CD4-positive, alpha-beta T cell treated with Interleukin-17A for 1 hour (primary cell): ENCODE data around the gene CFAP46.
A peak's percentile ranks its signal among the peaks of the same experiment; 100 is the strongest.
"Not testable (repeated sequence)": the region's sequence is repeated elsewhere in the genome, so short reads cannot be mapped to it uniquely, and the experiment has no call there.

ENCODE experiments used
- DNase-seq: peaks from one replicate; pipeline ENCODE4 v3.0.0-alpha.2; 2020

CFAP46 gene

GRCh38 chr10:132962623-132963429 is 20.5 kb upstream of the CFAP46 start:
- no peak for DNase-seq

- DNase-seq = peak; percentile 74
Measured at GRCh38 chr10:132961787-132962622, 19.6 kb upstream of the CFAP46 start.

GRCh38 chr10:132961420-132961786 is 19.0 kb upstream of the CFAP46 start:
- DNase-seq = no peak

GRCh38 chr10:132960631-132961419 is 18.5 kb upstream of the CFAP46 start:
- DNase-seq = no peak

- no peak for DNase-seq
Measured at GRCh38 chr10:132960071-132960472, 17.7 kb upstream of the CFAP46 start.

- DNase-seq = no peak
Measured at GRCh38 chr10:132959559-132959961, 17.2 kb upstream of the CFAP46 start.

GRCh38 chr10:132958883-132959558 is 16.7 kb upstream of the CFAP46 start:
- no peak for DNase-seq

GRCh38 chr10:132957981-132958882 is 15.9 kb upstream of the CFAP46 start:
- DNase-seq = no peak

- no peak for DNase-seq
Measured at GRCh38 chr10:132957131-132957530, 14.8 kb upstream of the CFAP46 start.

- DNase-seq = not testable (repeated sequence)
Measured at GRCh38 chr10:132956259-132956658, 13.9 kb upstream of the CFAP46 start.

GRCh38 chr10:132955479-132955878 is 13.1 kb upstream of the CFAP46 start:
- DNase-seq = no peak

- no peak for DNase-seq
Measured at GRCh38 chr10:132953428-132953827, 11.1 kb upstream of the CFAP46 start.

- DNase-seq = no peak
Measured at GRCh38 chr10:132951926-132952325, 9.6 kb upstream of the CFAP46 start.

GRCh38 chr10:132948351-132948750 is 6.0 kb upstream of the CFAP46 start:
- no peak for DNase-seq

- DNase-seq = no peak
Measured at GRCh38 chr10:132947843-132948242, 5.5 kb upstream of the CFAP46 start.

- no peak for DNase-seq
Measured at GRCh38 chr10:132946806-132947546, 4.6 kb upstream of the CFAP46 start.

- no peak for DNase-seq
Measured at GRCh38 chr10:132946311-132946710, 3.9 kb upstream of the CFAP46 start.

GRCh38 chr10:132945894-132946255 is 3.5 kb upstream of the CFAP46 start:
- DNase-seq = no peak

- no peak for DNase-seq
Measured at GRCh38 chr10:132945125-132945893, 2.9 kb upstream of the CFAP46 start.

GRCh38 chr10:132944510-132944909 is 2.1 kb upstream of the CFAP46 start:
- no peak for DNase-seq
